Transverse colon (tissue), 4 donors: ENCODE data around the gene ZNF664. TPM values are rescaled to one million over a fixed set of nuclear protein-coding genes. Genes with fewer than 3 reads are reported as not detected.

Source experiments
- DNase-seq: peaks from one replicate; pipeline ENCODE4 v3.0.0-alpha.2; 2019
- H3K27ac ChIP-seq, 4 donors: fragments of 200-600 bp; sonication (generic); 2 replicates each; pipeline ENCODE4 v1.5.1; 2016 to 2018; ENCODE audit warnings: inconsistent platforms in 4 of 4
- H3K27me3 ChIP-seq: fragments of 200-600 bp; sonication (generic); 2 replicates; pipeline ENCODE4 v1.5.1; 2017; ENCODE audit warnings: inconsistent platforms
- H3K36me3 ChIP-seq, 4 donors: fragments of 200-600 bp; sonication (generic); 2 replicates each; pipeline ENCODE4 v1.5.1; 2017 to 2019; ENCODE audit warnings: inconsistent platforms in 4 of 4
- H3K4me1 ChIP-seq, 4 donors: fragments of 200-600 bp; sonication (generic); 2 replicates each; pipeline ENCODE4 v1.5.1; 2017 to 2020; ENCODE audit warnings: inconsistent platforms in 4 of 4
- H3K4me3 ChIP-seq, 4 donors: fragments of 200-600 bp; sonication (generic); 1 replicate in 1 of 4; 2 replicates in 3 of 4; pipeline versions ENCODE4 v1.5.1 to v1.6.1; 2017 to 2019; ENCODE audit warnings: inconsistent platforms in 4 of 4
- H3K9me3 ChIP-seq, 2 donors: fragments of 200-600 bp; sonication (generic); 2 replicates each; pipeline ENCODE4 v1.5.1; 2017 to 2019; ENCODE audit warnings: inconsistent platforms in 2 of 2
- EP300 ChIP-seq: sonication (generic); formaldehyde crosslinking; IDR thresholded peaks from one replicate; pipeline ENCODE4 v1.6.1; 2017; ENCODE audit warnings: antibody characterized with exemption, low read depth
- POLR2A ChIP-seq: fragments of 450-650 bp; IDR thresholded peaks from one replicate; pipeline ENCODE4 v1.6.1; 2016; ENCODE audit warnings: antibody characterized with exemption, mild to moderate bottlenecking, moderate library complexity
- POLR2AphosphoS5 ChIP-seq, 3 donors: sonication (generic); formaldehyde crosslinking; IDR thresholded peaks; one replicate each; pipeline ENCODE4 v1.6.1; 2016; ENCODE audit warnings: antibody characterized with exemption in 3 of 3
- WGBS, 2 donors: methylation state at CpG; one replicate each; pipeline ENCODE4 v1.1.5; 2018; ENCODE audit warnings: low coverage in 1 of 2; 5-methylcytosine and 5-hydroxymethylcytosine counted together
- in situ Hi-C, 4 donors: fragments of 200-750 bp; cut with MboI; loops; one replicate each; pipeline versions ENCODE4 v1.15.0 to v1.15.1; 2017; ENCODE audit warnings: low sequenced_read_pairs in 3 of 4, low pct_ligation_motif_present in 1 of 4, low pct_unique_long_range_greater_than_20kb in 1 of 4
- intact Hi-C: fragments of 100-400 bp; cut with DNase I; formaldehyde crosslinking; loops from one replicate; pipeline ENCODE4 v1.15.1; 2023; ENCODE audit warnings: low total_unique reads
- total RNA-seq, 4 donors: library from RNA; depleted of rRNA; stranded (reverse); fragments of >200 nt; gene quantifications; one replicate each; pipeline ENCODE4 v1.1.0, GENCODE V29; 2016
- TF ChIP-seq, protein P1 (sequence below), 5 experiments: fragments of 200-600 bp in 3 of 5; fragments of 450-650 bp in 2 of 5; sonication (generic) in 3 of 5; IDR thresholded peaks; 1 replicate in 2 of 5; 2 replicates in 3 of 5; pipeline ENCODE4 v1.5.1; 2016 to 2017; ENCODE audit warnings: antibody characterized with exemption in 5 of 5, inconsistent platforms in 3 of 5, mild to moderate bottlenecking in 2 of 5, moderate library complexity in 1 of 5

ZNF664 gene
- total RNA-seq, 4 donors from 2014 or later = 84.4 to 144 (median 103) TPM

DNA sequence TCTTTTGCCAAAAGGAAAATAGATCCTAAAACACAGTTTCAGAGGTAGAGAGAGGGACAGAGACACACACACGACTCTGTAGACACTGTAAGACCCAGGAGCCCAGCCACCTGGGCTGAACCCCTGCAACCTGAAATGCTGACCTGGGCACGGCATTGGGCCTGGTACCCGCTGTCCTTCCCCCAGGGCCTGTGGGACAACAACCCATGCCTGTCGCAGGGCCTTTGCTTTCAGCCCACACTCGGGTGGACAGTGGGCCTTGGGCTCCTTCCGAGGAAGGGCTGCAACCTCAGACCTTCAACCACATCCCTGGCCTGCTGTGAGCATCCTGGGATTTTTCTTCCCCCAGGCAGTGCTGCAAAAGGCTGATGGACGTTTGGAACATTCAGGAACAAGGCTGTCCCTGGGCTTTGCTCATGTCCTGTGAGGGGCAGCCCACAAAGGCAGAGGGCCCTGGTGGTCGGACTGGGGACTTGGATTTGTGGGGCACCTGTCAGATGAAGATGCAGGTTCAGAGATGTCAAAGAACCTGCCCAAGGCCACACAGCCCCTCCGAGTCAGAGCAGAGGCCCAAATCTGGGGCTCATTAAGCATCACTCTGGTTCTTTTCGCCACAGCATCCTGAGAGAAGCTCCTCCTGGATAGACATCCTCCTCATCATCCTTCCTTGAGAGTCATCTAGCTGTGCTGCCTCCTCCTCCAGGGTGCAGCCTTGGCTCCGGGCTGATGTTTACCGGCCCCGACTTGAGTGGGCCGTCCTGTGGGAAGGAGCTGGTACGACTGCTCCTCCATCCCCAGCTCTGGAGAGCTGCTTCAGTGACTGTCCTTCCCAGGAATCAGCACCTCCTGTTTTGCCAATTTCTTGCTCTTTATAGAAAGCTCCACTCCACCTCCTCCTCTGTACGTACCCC is 33.0 kb upstream of the ZNF664 start:
- 87 to 100% methylated on average over 1 to 13 of the region's 16 CpGs for WGBS, 2 donors
- H3K27ac ChIP-seq = no peak overlapping the region
- no peaks in the 10 kb centered on the region for H3K9me3 ChIP-seq
- TF ChIP-seq POLR2A = no peak
- no peak for TF ChIP-seq POLR2AphosphoS5 (IDR thresholded peaks at IDR 0.05)
- TF ChIP-seq, protein P1, sequence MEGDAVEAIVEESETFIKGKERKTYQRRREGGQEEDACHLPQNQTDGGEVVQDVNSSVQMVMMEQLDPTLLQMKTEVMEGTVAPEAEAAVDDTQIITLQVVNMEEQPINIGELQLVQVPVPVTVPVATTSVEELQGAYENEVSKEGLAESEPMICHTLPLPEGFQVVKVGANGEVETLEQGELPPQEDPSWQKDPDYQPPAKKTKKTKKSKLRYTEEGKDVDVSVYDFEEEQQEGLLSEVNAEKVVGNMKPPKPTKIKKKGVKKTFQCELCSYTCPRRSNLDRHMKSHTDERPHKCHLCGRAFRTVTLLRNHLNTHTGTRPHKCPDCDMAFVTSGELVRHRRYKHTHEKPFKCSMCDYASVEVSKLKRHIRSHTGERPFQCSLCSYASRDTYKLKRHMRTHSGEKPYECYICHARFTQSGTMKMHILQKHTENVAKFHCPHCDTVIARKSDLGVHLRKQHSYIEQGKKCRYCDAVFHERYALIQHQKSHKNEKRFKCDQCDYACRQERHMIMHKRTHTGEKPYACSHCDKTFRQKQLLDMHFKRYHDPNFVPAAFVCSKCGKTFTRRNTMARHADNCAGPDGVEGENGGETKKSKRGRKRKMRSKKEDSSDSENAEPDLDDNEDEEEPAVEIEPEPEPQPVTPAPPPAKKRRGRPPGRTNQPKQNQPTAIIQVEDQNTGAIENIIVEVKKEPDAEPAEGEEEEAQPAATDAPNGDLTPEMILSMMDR (IDR thresholded peaks at IDR 0.05) = no peak
- no peak for TF ChIP-seq EP300
- H3K36me3 ChIP-seq = peaks cover 0 to 12% (median 1%) of the 10 kb centered on the region in 4 donors
- H3K27me3 ChIP-seq = no peaks in the 10 kb centered on the region
- DNase-seq = no peak
- H3K4me1 ChIP-seq = no peaks in the 10 kb centered on the region
- in situ Hi-C loops = no loop called here
- intact Hi-C loops = no loop called here
- H3K4me3 ChIP-seq = no peak overlapping the region

DNA sequence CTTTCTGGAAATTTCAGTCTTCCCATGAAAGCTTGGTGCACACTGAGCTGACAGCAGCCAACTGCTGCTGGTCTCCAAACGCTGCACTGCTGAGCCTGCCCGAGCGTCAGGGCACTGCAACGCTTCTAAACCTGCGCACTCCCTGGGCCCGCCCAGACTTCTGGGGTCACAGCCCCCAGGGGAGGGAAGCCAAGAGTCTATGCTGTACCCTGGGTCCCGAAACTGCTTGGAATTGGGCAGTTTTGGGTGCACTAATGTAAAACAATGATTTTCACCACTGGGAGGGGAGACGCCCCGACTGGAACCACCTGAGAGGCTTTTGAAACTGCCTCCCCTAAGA is 32.4 kb upstream of the ZNF664 start:
- Histone ChIP-seq H3K4me3 (no peak overlapping the region), H3K4me1 (no peaks in the 10 kb centered on the region), H3K27me3 (no peaks in the 10 kb centered on the region), H3K9me3 (no peaks in the 10 kb centered on the region), H3K36me3 (peaks cover 0 to 12% (median 1%) of the 10 kb centered on the region in 4 donors), H3K27ac (no peak overlapping the region)
- intact Hi-C loops (no loop called here), in situ Hi-C loops (no loop called here)
- TF ChIP-seq EP300 (no peak), POLR2A (no peak), POLR2AphosphoS5 (IDR thresholded peaks at IDR 0.05) (no peak)
- TF ChIP-seq, protein P1 (IDR thresholded peaks at IDR 0.05) = no peak
- WGBS, 2 donors = 96% methylated on average over 9 of the region's 9 CpGs; no CpG with 5 or more reads in 1 of the 2 donors
- DNase-seq = no peak

DNA sequence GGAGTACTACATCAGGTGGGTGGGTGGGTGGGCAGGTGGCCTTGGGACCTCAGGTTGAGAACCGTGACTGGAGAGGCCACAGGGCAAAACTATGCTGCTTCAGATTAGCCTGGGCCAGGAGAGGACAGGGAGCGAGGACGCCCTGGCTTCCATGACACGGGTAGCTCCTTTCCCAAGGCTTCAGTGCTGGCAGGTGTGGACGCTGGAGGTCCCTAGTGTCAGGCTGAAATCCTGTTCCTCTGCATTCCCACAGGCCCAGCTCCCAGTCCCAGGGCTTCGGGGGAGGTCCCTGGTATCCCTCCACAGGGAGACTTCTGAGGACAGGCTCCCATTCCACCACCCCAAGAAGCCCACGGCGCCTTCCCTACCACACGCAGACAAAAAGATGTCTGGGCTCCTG is 32.0 kb upstream of the ZNF664 start:
- intact Hi-C loops (loop anchor here (1.0 kb wide), 1 partner anchor 26 kb away; no protein-coding TSS in a partner anchor), in situ Hi-C loops (no loop called here)
- TF ChIP-seq EP300 (no peak), POLR2AphosphoS5 (IDR thresholded peaks at IDR 0.05) (no peak), POLR2A (no peak)
- TF ChIP-seq, protein P1 (IDR thresholded peaks at IDR 0.05) = no peak
- Histone ChIP-seq H3K4me1 (no peaks in the 10 kb centered on the region), H3K9me3 (no peaks in the 10 kb centered on the region), H3K36me3 (peaks cover 0 to 12% (median 1%) of the 10 kb centered on the region in 4 donors), H3K4me3 (no peak overlapping the region), H3K27me3 (no peaks in the 10 kb centered on the region), H3K27ac (no peak overlapping the region)
- 90% methylated on average over 9 of the region's 9 CpGs; no CpG with 5 or more reads in 1 of the 2 donors for WGBS, 2 donors
- no peak for DNase-seq

- TF ChIP-seq, protein P1 (IDR thresholded peaks at IDR 0.05) = no peak
- TF ChIP-seq EP300 = no peak
- TF ChIP-seq POLR2A = no peak
- TF ChIP-seq POLR2AphosphoS5 (IDR thresholded peaks at IDR 0.05) = no peak
- DNase-seq = no peak
- Histone ChIP-seq H3K4me1 (no peaks in the 10 kb centered on the region), H3K9me3 (no peaks in the 10 kb centered on the region), H3K27me3 (no peaks in the 10 kb centered on the region), H3K27ac (no peak overlapping the region), H3K36me3 (peaks cover 0 to 12% (median 1%) of the 10 kb centered on the region in 4 donors), H3K4me3 (no peak overlapping the region)
- intact Hi-C loops = loop anchor here (1.0 kb wide), 1 partner anchor 26 kb away; no protein-coding TSS in a partner anchor
- in situ Hi-C loops = no loop called here
- 84 to 91% methylated on average over 9 to 13 of the region's 13 CpGs for WGBS, 2 donors
Measured at GRCh38 chr12:123941624-123942237, 31.3 kb upstream of the ZNF664 start.
